Stimulated activated effector memory CD8-positive, alpha-beta T cell treated with anti-CD3 and anti-CD28 coated beads, Interleukin-12 subunit alpha, Interleukin-12 subunit beta, amount 100 ng/mL, for 72 hours (primary cell): Measurements from ENCODE around the gene LACTBL1.

ENCODE experiments used
- ATAC-seq: fragments of 150-1000 bp; cut with Tn5 transposase; 2 replicates; pipeline ENCODE4 v1.10.0; 2021
- DNase-seq, 2 donors: peaks; one replicate each; pipeline ENCODE4 v3.0.0; 2021 to 2022; ENCODE audit warnings: low spot score in 2 of 2
- H3K27ac Mint-ChIP-seq: one replicate; pipeline ENCODE4 v1.8.0; 2022; ENCODE audit warnings: mild to moderate bottlenecking, mixed read lengths
- H3K36me3 Mint-ChIP-seq: one replicate; pipeline ENCODE4 v1.8.0; 2022; ENCODE audit warnings: mild to moderate bottlenecking, mixed read lengths
- H3K4me1 Mint-ChIP-seq: one replicate; pipeline ENCODE4 v1.8.0; 2022; ENCODE audit warnings: mixed read lengths
- H3K4me3 Mint-ChIP-seq: one replicate; pipeline ENCODE4 v1.8.0; 2022; ENCODE audit warnings: mild to moderate bottlenecking, mixed read lengths
- H3K9me3 Mint-ChIP-seq: one replicate; pipeline ENCODE4 v1.8.0; 2022; ENCODE audit warnings: mixed read lengths

Gene LACTBL1

GRCh38 chr1:22914633-22915217, 57.9 kb downstream of the LACTBL1 start:
- Mint-ChIP-seq H3K9me3 (no peaks in the 10 kb centered on the region), H3K4me1 (no peaks in the 10 kb centered on the region), H3K4me3 (no peak overlapping the region), H3K36me3 (no peaks in the 10 kb centered on the region), H3K27ac (no peak overlapping the region)
- DNase-seq (no peak), ATAC-seq (no peak)

GRCh38 chr1:22914156-22914555, 58.5 kb downstream of the LACTBL1 start:
- DNase-seq (no peak), ATAC-seq (no peak)
- Mint-ChIP-seq H3K9me3 (no peaks in the 10 kb centered on the region), H3K27ac (no peak overlapping the region), H3K4me3 (no peak overlapping the region), H3K4me1 (no peaks in the 10 kb centered on the region), H3K36me3 (no peaks in the 10 kb centered on the region)

GRCh38 chr1:22913421-22914141, 59.1 kb downstream of the LACTBL1 start:
- H3K9me3 Mint-ChIP-seq: no peaks in the 10 kb centered on the region
- H3K36me3 Mint-ChIP-seq: no peaks in the 10 kb centered on the region
- H3K27ac Mint-ChIP-seq: no peak overlapping the region
- no peak overlapping the region for H3K4me3 Mint-ChIP-seq
- no peaks in the 10 kb centered on the region for H3K4me1 Mint-ChIP-seq
- no peak for DNase-seq
- no peak for ATAC-seq

- no peak overlapping the region for H3K4me3 Mint-ChIP-seq
- DNase-seq (no peak), ATAC-seq (no peak)
- H3K36me3 Mint-ChIP-seq: no peaks in the 10 kb centered on the region
- no peak overlapping the region for H3K27ac Mint-ChIP-seq
- no peaks in the 10 kb centered on the region for H3K4me1 Mint-ChIP-seq
- H3K9me3 Mint-ChIP-seq: no peaks in the 10 kb centered on the region
Measured at GRCh38 chr1:22912311-22912710, 60.4 kb downstream of the LACTBL1 start.

- Mint-ChIP-seq H3K4me3 (no peak overlapping the region), H3K27ac (no peak overlapping the region), H3K4me1 (no peaks in the 10 kb centered on the region), H3K36me3 (no peaks in the 10 kb centered on the region), H3K9me3 (no peaks in the 10 kb centered on the region)
- ATAC-seq (peak; percentile 26), DNase-seq (no peak)
Measured at GRCh38 chr1:22910986-22911651, 61.5 kb downstream of the LACTBL1 start.

GRCh38 chr1:22910286-22910685, 62.4 kb downstream of the LACTBL1 start:
- H3K27ac Mint-ChIP-seq: no peak overlapping the region
- H3K9me3 Mint-ChIP-seq: no peaks in the 10 kb centered on the region
- no peaks in the 10 kb centered on the region for H3K36me3 Mint-ChIP-seq
- DNase-seq (no peak), ATAC-seq (no peak)
- no peak overlapping the region for H3K4me3 Mint-ChIP-seq
- no peaks in the 10 kb centered on the region for H3K4me1 Mint-ChIP-seq

GRCh38 chr1:22908880-22909426, 63.7 kb downstream of the LACTBL1 start:
- no peak overlapping the region for H3K27ac Mint-ChIP-seq
- no peak overlapping the region for H3K4me3 Mint-ChIP-seq
- H3K9me3 Mint-ChIP-seq: no peaks in the 10 kb centered on the region
- no peaks in the 10 kb centered on the region for H3K36me3 Mint-ChIP-seq
- DNase-seq: no peak
- H3K4me1 Mint-ChIP-seq: no peaks in the 10 kb centered on the region
- ATAC-seq: no peak

- ATAC-seq (no peak), DNase-seq (no peak)
- H3K9me3 Mint-ChIP-seq: no peaks in the 10 kb centered on the region
- H3K27ac Mint-ChIP-seq: no peak overlapping the region
- no peaks in the 10 kb centered on the region for H3K36me3 Mint-ChIP-seq
- no peaks in the 10 kb centered on the region for H3K4me1 Mint-ChIP-seq
- no peak overlapping the region for H3K4me3 Mint-ChIP-seq
Measured at GRCh38 chr1:22907528-22907927, 65.1 kb downstream of the LACTBL1 start.

GRCh38 chr1:22906968-22907367, 65.7 kb downstream of the LACTBL1 start:
- H3K9me3 Mint-ChIP-seq: no peaks in the 10 kb centered on the region
- no peaks in the 10 kb centered on the region for H3K4me1 Mint-ChIP-seq
- H3K36me3 Mint-ChIP-seq: no peaks in the 10 kb centered on the region
- no peak for ATAC-seq
- no peak overlapping the region for H3K27ac Mint-ChIP-seq
- no peak overlapping the region for H3K4me3 Mint-ChIP-seq
- DNase-seq: no peak

- Mint-ChIP-seq H3K27ac (no peak overlapping the region), H3K4me3 (no peak overlapping the region), H3K36me3 (no peaks in the 10 kb centered on the region), H3K4me1 (no peaks in the 10 kb centered on the region), H3K9me3 (no peaks in the 10 kb centered on the region)
- ATAC-seq: no peak
- DNase-seq: no peak
Measured at GRCh38 chr1:22903113-22903512, 69.6 kb downstream of the LACTBL1 start.
